Left kidney (tissue), 2 donors: ENCODE data around the gene ATP6V0A1. TPM values are rescaled to one million over a fixed set of nuclear protein-coding genes. Genes with fewer than 3 reads are reported as not detected.

Source experiments
- DNase-seq: peaks from one replicate; pipeline ENCODE4 v3.0.0-alpha.2; 2013
- polyA plus RNA-seq: library from polyadenylated mRNA; unstranded; fragments of 120-200 nt; gene quantifications from one replicate; pipeline ENCODE4 v1.2.1, GENCODE V29; 2013; ENCODE audit not compliant: insufficient read length

The ATP6V0A1 gene
- polyA plus RNA-seq, 1 donor = 71.1 TPM

- no peak for DNase-seq
Measured at GRCh38 chr17:42560246-42560645, 101.6 kb downstream of the ATP6V0A1 start.

GRCh38 chr17:42561897-42562387, 103.3 kb downstream of the ATP6V0A1 start, which contains the start of gene COASY:
Gene COASY, plus strand, starts transcription at chr17:42562148. Its CDS starts 475 bp downstream, at chr17:42562623.
- peak; percentile 97 for DNase-seq

GRCh38 chr17:42562388-42563142, 103.9 kb downstream of the ATP6V0A1 start:
- no peak for DNase-seq

GRCh38 chr17:42563143-42563509, 104.4 kb downstream of the ATP6V0A1 start:
- no peak for DNase-seq

GRCh38 chr17:42563543-42563942, 104.9 kb downstream of the ATP6V0A1 start:
- no peak for DNase-seq

GRCh38 chr17:42563950-42564349, 105.3 kb downstream of the ATP6V0A1 start:
- DNase-seq = no peak

- no peak for DNase-seq
Measured at GRCh38 chr17:42564815-42565522, 106.3 kb downstream of the ATP6V0A1 start.

GRCh38 chr17:42565523-42566214, 107.0 kb downstream of the ATP6V0A1 start:
- no peak for DNase-seq

GRCh38 chr17:42566215-42566882, 107.7 kb downstream of the ATP6V0A1 start:
- DNase-seq = no peak

GRCh38 chr17:42566883-42567573, 108.3 kb downstream of the ATP6V0A1 start, which contains the start of gene MLX:
Gene MLX, plus strand, starts transcription at chr17:42567100. Its CDS starts 25 bp downstream, at chr17:42567125.
- peak; percentile 85 for DNase-seq

- no peak for DNase-seq
Measured at GRCh38 chr17:42568341-42569111, 109.8 kb downstream of the ATP6V0A1 start.

- no peak for DNase-seq
Measured at GRCh38 chr17:42571435-42572225, 113.0 kb downstream of the ATP6V0A1 start.

Other genes starting within 250 kb of the ATP6V0A1 start
- gene STAT5B, start 182.5 kb upstream of the ATP6V0A1 start, polyA plus RNA-seq = 54.4 TPM
- 5.0 TPM for gene STAT5A, start 170.4 kb upstream of the ATP6V0A1 start, polyA plus RNA-seq
- gene STAT3, start 70.4 kb upstream of the ATP6V0A1 start, polyA plus RNA-seq = 65.2 TPM
- 47.4 TPM for gene CAVIN1, start 35.6 kb upstream of the ATP6V0A1 start, polyA plus RNA-seq
- 14.1 TPM for gene NAGLU, start 77.4 kb downstream of the ATP6V0A1 start, polyA plus RNA-seq
- 4.7 TPM for gene HSD17B1, start 94.0 kb downstream of the ATP6V0A1 start, polyA plus RNA-seq
- 55.4 TPM for gene COASY, start 103.3 kb downstream of the ATP6V0A1 start, polyA plus RNA-seq
- gene MLX, start 108.2 kb downstream of the ATP6V0A1 start, polyA plus RNA-seq = 35.7 TPM
- 25.0 TPM for gene PSMC3IP, start 118.9 kb downstream of the ATP6V0A1 start, polyA plus RNA-seq
- gene RETREG3, start 150.5 kb downstream of the ATP6V0A1 start, polyA plus RNA-seq = 60.6 TPM
- 57.4 TPM for gene TUBG1, start 150.8 kb downstream of the ATP6V0A1 start, polyA plus RNA-seq
- gene TUBG2, start 200.4 kb downstream of the ATP6V0A1 start, polyA plus RNA-seq = 37.2 TPM
- gene PLEKHH3, start 218.1 kb downstream of the ATP6V0A1 start, polyA plus RNA-seq = 16.2 TPM
- gene CCR10, start 223.0 kb downstream of the ATP6V0A1 start, polyA plus RNA-seq = 1.3 TPM
- 8.8 TPM for gene CNTNAP1, start 223.7 kb downstream of the ATP6V0A1 start, polyA plus RNA-seq